A549 (cell line): Measurements from ENCODE around the gene ATAD2B. TPM values are rescaled to one million over a fixed set of nuclear protein-coding genes. Genes with fewer than 3 reads are reported as not detected.

Experiments used
- ATAC-seq, 2 experiments: fragments of 200-7000 bp in 1 of 2; fragments of >200 bp in 1 of 2; cut with Nextera tagmentation in 1 of 2; cut with Tn5 transposase in 1 of 2; 3 replicates each; pipeline versions ENCODE4 v1.8.0 to v1.9.1; 2018 to 2020; ENCODE audit warnings: mild to moderate bottlenecking in 1 of 2, moderate library complexity in 1 of 2
- CTCF ChIA-PET: fragments of 300-600 bp; sonication (Branson Sonifier 250); formaldehyde crosslinking; extraction: SDS; loops from one replicate; lab custom pipeline; 2021; ENCODE audit warnings: antibody characterized with exemption, inconsistent platforms; lab: Yijun Ruan, JAX
- POLR2A ChIA-PET: fragments of 350-600 bp; formaldehyde crosslinking; extraction: SDS; loops from one replicate; lab custom pipeline; 2021; ENCODE audit warnings: antibody characterized with exemption, inconsistent platforms; lab: Yijun Ruan, JAX
- DNase-seq, 2 experiments: peaks; one replicate each; pipeline versions ENCODE4 v3.0.0 to v3.0.0-alpha.2; 2011 to 2016; ENCODE audit warnings: low read depth in 1 of 2, low spot score in 1 of 2
- FAIRE-seq: peaks from 2 replicates; lab custom pipeline; 2011; peaks lifted over from hg19 to GRCh38; lab: Jason Lieb, UNC
- H3K27ac ChIP-seq, 2 experiments: fragments of >200 bp; sonication (Bioruptor Twin); formaldehyde crosslinking; 3 replicates each; pipeline ENCODE4 v1.5.1; 2016 to 2017
- H3K4me1 ChIP-seq: fragments of >200 bp; sonication (Bioruptor Twin); formaldehyde crosslinking; 3 replicates; pipeline ENCODE4 v1.6.1; 2016
- H3K4me2 ChIP-seq: fragments of >200 bp; sonication (Bioruptor Twin); formaldehyde crosslinking; 3 replicates; pipeline ENCODE4 v1.6.1; 2016
- H3K4me3 ChIP-seq: fragments of >200 bp; sonication (Bioruptor Twin); formaldehyde crosslinking; 3 replicates; pipeline ENCODE4 v1.5.1; 2016
- H3K9me3 ChIP-seq: fragments of >200 bp; sonication (Bioruptor Twin); formaldehyde crosslinking; 3 replicates; pipeline ENCODE4 v1.6.1; 2016
- EP300 ChIP-seq, 2 experiments: fragments of >200 bp; sonication (Bioruptor Twin); formaldehyde crosslinking; IDR thresholded peaks; 2 replicates in 1 of 2; 3 replicates in 1 of 2; pipeline ENCODE4 v1.6.1; 2016 to 2017
- FOSB ChIP-seq: fragments of 250-450 bp; sonication (Bioruptor Pico); IDR thresholded peaks from 2 replicates; pipeline ENCODE4 v1.5.0; 2020; ENCODE audit warnings: mild to moderate bottlenecking, moderate library complexity
- FOXS1 ChIP-seq: fragments of 250-450 bp; sonication (Bioruptor Pico); IDR thresholded peaks from 2 replicates; pipeline ENCODE4 v1.5.0; 2020; ENCODE audit warnings: mild to moderate bottlenecking, moderate library complexity
- HOXA7 ChIP-seq: fragments of 250-450 bp; sonication (Bioruptor Pico); IDR thresholded peaks from 2 replicates; pipeline ENCODE4 v1.5.0; 2020; ENCODE audit warnings: mild to moderate bottlenecking, moderate library complexity
- HOXB13 ChIP-seq: fragments of 250-450 bp; sonication (Bioruptor Pico); IDR thresholded peaks from 2 replicates; pipeline ENCODE4 v1.5.0; 2020; ENCODE audit warnings: low read depth, mild to moderate bottlenecking, moderate library complexity
- KDM5A ChIP-seq: fragments of 200-600 bp; sonication (generic); IDR thresholded peaks from 2 replicates; pipeline ENCODE4 v1.6.1; 2016; ENCODE audit warnings: antibody characterized with exemption, mild to moderate bottlenecking
- MAZ ChIP-seq: fragments of 150-350 bp; IDR thresholded peaks from 2 replicates; pipeline ENCODE4 v1.6.1; 2014; ENCODE audit warnings: antibody characterized with exemption, low read depth, low read length, borderline replicate concordance
- NPAS2 ChIP-seq: fragments of 250-450 bp; sonication (Bioruptor Pico); IDR thresholded peaks from 2 replicates; pipeline ENCODE4 v1.8.0; 2022; ENCODE audit warnings: mild to moderate bottlenecking, moderate library complexity, borderline replicate concordance
- NR3C1 ChIP-seq: fragments of >200 bp; sonication (Bioruptor Twin); formaldehyde crosslinking; IDR thresholded peaks from 3 replicates; pipeline ENCODE4 v1.6.1; 2017
- POLR2A ChIP-seq: IDR thresholded peaks from 2 replicates; pipeline ENCODE4 v1.6.1; 2012; ENCODE audit warnings: mild to moderate bottlenecking, low read length
- RAD21 ChIP-seq, 2 experiments: fragments of >200 bp in 1 of 2; sonication (Bioruptor Twin) in 1 of 2; formaldehyde crosslinking in 1 of 2; IDR thresholded peaks in 1 of 2; conservative IDR thresholded peaks in 1 of 2; 2 replicates in 1 of 2; 3 replicates in 1 of 2; pipeline ENCODE4 v1.6.1; 2012 to 2018; ENCODE audit warnings: inconsistent platforms in 1 of 2
- RARB ChIP-seq: fragments of 250-450 bp; sonication (Bioruptor Pico); IDR thresholded peaks from 2 replicates; pipeline ENCODE4 v1.8.0; 2021; ENCODE audit warnings: mild to moderate bottlenecking, moderate library complexity
- RCOR1 ChIP-seq: fragments of 150-350 bp; IDR thresholded peaks from 2 replicates; pipeline ENCODE4 v1.6.1; 2014; ENCODE audit warnings: antibody characterized with exemption, low read length, low read depth
- SREBF2 ChIP-seq: fragments of 450-650 bp; IDR thresholded peaks from 2 replicates; pipeline ENCODE4 v1.6.1; 2014; ENCODE audit warnings: mild to moderate bottlenecking, moderate library complexity
- WGBS: methylation state at CpG from one replicate; pipeline ENCODE4 v1.1.6; 2017; ENCODE audit errors: missing lambda C conversion rate; 5-methylcytosine and 5-hydroxymethylcytosine counted together
- polyA plus RNA-seq, 4 experiments: library from polyadenylated mRNA; depleted of rRNA in 3 of 4; stranded (reverse); fragments of >200 nt; fragmentation: RNase III in 1 of 4; extraction: RNeasy Plus Mini Kit Qiagen cat#74134 plus additional on column Dnase treatment in 1 of 4; gene quantifications; 2 replicates in 3 of 4; 3 replicates in 1 of 4; pipeline ENCODE4 v1.2.3, GENCODE V29; 2011 to 2017
- TF ChIP-seq, protein P1 (sequence below): fragments of 250-450 bp; sonication (Bioruptor Pico); IDR thresholded peaks from 2 replicates; pipeline ENCODE4 v1.5.0; 2021; ENCODE audit warnings: mild to moderate bottlenecking, moderate library complexity, borderline replicate concordance
- TF ChIP-seq, protein P2 (sequence below): fragments of 450-650 bp; IDR thresholded peaks from 2 replicates; pipeline ENCODE4 v1.6.1; 2014; ENCODE audit warnings: antibody characterized with exemption
- TF ChIP-seq, protein P3 (sequence below): fragments of 200-600 bp; sonication (generic); IDR thresholded peaks from 2 replicates; pipeline ENCODE4 v1.6.1; 2016; ENCODE audit warnings: antibody characterized with exemption, mild to moderate bottlenecking, moderate library complexity

ATAD2B gene
- polyA plus RNA-seq, 2 of the 4 experiments (the other 2 are of a cell fraction), result 5.4 to 13.1 TPM

DNA sequence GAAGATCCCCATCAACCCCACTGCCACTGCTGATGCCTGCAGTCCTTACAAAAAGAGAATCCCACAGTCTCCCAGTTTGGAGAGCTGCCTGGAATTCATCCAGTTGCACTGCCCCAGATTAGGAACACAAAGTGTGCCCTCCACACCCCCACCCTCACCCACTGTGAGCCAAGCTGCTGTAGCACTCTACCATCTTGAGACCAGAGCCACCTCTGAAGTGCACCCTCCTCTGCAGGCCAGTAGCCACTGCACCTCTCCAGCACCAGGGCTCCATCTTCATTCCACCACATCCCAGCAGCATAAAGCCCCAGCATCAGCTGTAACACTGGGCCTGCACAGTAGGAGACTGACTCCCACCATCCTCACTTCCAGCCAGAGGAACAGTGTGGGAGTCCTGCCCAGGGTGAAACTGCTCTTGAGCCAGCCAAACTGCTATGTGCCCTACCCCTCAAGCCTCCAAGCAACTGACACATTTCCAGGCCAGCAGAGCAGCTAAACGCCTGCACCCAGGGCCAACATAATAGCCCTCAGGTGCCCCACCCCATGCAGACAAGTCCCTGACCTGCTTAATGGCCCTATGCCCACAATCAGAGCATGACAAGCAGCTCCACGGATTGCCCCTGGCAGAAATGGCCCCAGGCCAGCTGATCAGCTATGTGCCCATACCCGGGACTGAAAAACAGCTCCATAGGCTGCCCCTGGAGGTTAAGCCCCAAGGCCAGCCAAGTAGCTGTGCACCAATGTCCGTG is 206.0 kb downstream of the ATAD2B start:
- 79% methylated on average over 3 of the region's 4 CpGs for WGBS
- DNase-seq (no peak), FAIRE-seq (no peak)
- H3K27ac ChIP-seq, result no peak overlapping the region
- H3K4me1 ChIP-seq, result no peaks in the 10 kb centered on the region
- TF ChIP-seq, protein P1, sequence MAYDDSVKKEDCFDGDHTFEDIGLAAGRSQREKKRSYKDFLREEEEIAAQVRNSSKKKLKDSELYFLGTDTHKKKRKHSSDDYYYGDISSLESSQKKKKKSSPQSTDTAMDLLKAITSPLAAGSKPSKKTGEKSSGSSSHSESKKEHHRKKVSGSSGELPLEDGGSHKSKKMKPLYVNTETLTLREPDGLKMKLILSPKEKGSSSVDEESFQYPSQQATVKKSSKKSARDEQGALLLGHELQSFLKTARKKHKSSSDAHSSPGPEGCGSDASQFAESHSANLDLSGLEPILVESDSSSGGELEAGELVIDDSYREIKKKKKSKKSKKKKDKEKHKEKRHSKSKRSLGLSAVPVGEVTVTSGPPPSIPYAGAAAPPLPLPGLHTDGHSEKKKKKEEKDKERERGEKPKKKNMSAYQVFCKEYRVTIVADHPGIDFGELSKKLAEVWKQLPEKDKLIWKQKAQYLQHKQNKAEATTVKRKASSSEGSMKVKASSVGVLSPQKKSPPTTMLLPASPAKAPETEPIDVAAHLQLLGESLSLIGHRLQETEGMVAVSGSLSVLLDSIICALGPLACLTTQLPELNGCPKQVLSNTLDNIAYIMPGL (CRISPR knock-in tag), result no peak
- TF ChIP-seq, all 56 proteins: peak for 0
- Histone ChIP-seq H3K9me3 (peaks cover 19% of the 10 kb centered on the region), H3K4me2 (no peak overlapping the region), H3K4me3 (no peak overlapping the region)
- ChIA-PET CTCF (interaction anchor here (0.5 to 1.4 kb wide), 5 partner anchors 11 to 1032 kb away, joined by 3 to 6 read pairs (median 4); no protein-coding TSS in a partner anchor), POLR2A (no interaction called here)
- ATAC-seq, result no peak

DNA sequence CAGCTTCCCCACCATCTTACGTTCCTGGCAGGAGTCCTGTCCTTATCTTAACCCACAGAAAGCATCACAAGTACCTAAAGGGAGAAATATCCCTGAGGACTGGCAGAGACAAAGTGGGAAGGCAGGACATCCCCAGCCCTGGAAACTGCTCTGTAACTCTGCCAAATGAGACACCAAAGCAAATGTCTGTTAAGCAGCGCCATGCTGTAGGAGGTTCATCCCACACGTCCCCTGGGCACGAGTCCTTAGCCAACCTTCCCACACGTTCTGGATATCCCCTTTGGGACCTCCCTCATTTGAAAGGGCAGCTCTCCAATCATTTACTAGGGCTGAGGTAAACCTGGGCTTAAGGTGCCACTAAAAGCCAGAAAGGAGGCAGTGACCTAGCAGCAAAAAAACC is 207.2 kb downstream of the ATAD2B start:
- Histone ChIP-seq H3K4me3 (no peak overlapping the region), H3K27ac (no peak overlapping the region), H3K4me2 (no peak overlapping the region), H3K9me3 (peaks cover 19% of the 10 kb centered on the region), H3K4me1 (no peaks in the 10 kb centered on the region)
- FAIRE-seq (no peak), DNase-seq (no peak), ATAC-seq (no peak)
- POLR2A ChIA-PET, result no interaction called here
- CTCF ChIA-PET, result interaction anchor here (1.2 kb wide), 1 partner anchor 12 kb away, joined by 3 read pairs; no protein-coding TSS in a partner anchor
- TF ChIP-seq NR3C1 (no peak), KDM5A (no peak), RARB (no peak), SREBF2 (no peak), MAZ (no peak)
- TF ChIP-seq, protein P2, sequence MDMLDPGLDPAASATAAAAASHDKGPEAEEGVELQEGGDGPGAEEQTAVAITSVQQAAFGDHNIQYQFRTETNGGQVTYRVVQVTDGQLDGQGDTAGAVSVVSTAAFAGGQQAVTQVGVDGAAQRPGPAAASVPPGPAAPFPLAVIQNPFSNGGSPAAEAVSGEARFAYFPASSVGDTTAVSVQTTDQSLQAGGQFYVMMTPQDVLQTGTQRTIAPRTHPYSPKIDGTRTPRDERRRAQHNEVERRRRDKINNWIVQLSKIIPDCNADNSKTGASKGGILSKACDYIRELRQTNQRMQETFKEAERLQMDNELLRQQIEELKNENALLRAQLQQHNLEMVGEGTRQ, result no peak
- TF ChIP-seq, protein P3, sequence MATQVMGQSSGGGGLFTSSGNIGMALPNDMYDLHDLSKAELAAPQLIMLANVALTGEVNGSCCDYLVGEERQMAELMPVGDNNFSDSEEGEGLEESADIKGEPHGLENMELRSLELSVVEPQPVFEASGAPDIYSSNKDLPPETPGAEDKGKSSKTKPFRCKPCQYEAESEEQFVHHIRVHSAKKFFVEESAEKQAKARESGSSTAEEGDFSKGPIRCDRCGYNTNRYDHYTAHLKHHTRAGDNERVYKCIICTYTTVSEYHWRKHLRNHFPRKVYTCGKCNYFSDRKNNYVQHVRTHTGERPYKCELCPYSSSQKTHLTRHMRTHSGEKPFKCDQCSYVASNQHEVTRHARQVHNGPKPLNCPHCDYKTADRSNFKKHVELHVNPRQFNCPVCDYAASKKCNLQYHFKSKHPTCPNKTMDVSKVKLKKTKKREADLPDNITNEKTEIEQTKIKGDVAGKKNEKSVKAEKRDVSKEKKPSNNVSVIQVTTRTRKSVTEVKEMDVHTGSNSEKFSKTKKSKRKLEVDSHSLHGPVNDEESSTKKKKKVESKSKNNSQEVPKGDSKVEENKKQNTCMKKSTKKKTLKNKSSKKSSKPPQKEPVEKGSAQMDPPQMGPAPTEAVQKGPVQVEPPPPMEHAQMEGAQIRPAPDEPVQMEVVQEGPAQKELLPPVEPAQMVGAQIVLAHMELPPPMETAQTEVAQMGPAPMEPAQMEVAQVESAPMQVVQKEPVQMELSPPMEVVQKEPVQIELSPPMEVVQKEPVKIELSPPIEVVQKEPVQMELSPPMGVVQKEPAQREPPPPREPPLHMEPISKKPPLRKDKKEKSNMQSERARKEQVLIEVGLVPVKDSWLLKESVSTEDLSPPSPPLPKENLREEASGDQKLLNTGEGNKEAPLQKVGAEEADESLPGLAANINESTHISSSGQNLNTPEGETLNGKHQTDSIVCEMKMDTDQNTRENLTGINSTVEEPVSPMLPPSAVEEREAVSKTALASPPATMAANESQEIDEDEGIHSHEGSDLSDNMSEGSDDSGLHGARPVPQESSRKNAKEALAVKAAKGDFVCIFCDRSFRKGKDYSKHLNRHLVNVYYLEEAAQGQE, result no peak
- 81% methylated on average over 5 of the region's 5 CpGs for WGBS

DNA sequence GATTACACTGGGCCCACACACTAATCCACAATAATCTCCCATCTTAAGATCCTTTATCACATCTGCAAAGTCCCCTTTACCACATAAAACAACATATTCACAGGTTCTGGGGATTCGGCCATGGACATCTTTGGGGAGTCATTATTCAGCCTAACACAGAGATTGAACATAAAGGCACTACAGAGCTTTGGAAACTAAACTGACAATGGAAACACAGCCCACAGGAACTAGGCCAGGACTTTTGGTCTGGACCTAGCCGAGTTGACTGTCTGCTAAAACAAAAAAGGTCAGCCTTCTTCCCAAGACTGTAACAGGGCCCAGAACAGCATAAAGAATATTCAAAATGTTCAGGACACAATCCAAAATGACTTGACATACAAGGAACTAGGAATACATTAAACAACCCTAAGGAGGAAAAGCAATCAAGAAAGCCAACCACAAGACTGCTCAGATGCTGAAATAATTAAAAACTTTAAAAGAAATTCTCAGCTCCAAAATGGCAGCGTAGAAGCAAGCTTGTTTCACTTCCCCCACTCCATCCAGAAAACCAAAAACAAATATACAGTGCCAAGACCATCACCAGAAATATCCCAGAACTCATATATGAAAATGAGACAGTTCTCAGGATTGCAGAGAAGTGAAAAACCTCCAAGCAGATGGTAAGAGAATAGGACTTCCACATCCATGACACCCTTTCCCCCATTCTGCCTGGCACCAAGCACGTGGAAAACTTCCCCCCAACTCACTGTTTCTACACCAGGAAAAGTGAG is 207.8 kb downstream of the ATAD2B start:
- Histone ChIP-seq H3K9me3 (peaks cover 17% of the 10 kb centered on the region), H3K27ac (no peak overlapping the region), H3K4me3 (no peak overlapping the region), H3K4me2 (no peak overlapping the region), H3K4me1 (no peaks in the 10 kb centered on the region)
- TF ChIP-seq NPAS2 (CRISPR knock-in tag) (no peak), RCOR1 (no peak), FOSB (CRISPR knock-in tag) (no peak), HOXA7 (CRISPR knock-in tag) (no peak), RAD21 (conservative IDR thresholded peaks at IDR 0.05 in 1 of 2, IDR thresholded peaks at IDR 0.05 in 1 of 2) (no peak), POLR2A (no peak), EP300 (IDR thresholded peaks at IDR 0.05) (no peak), FOXS1 (no peak), HOXB13 (no peak)
- no peak for DNase-seq
- 78% methylated on average over 4 of the region's 4 CpGs for WGBS
- ChIA-PET POLR2A (no interaction called here), CTCF (interaction anchor here (1.0 kb wide), 1 partner anchor 30 kb away, joined by 3 read pairs; no protein-coding TSS in a partner anchor)
- ATAC-seq, result no peak
- FAIRE-seq, result no peak
